PC-3 (cell line): ENCODE measurements around the gene THOC5. TPM values are rescaled to one million over a fixed set of nuclear protein-coding genes. Genes with fewer than 3 reads are reported as not detected.

ENCODE experiments used
- ATAC-seq: fragments of 200-7000 bp; cut with Tn5 transposase; 2 replicates; pipeline ENCODE4 v1.9.1; 2020; ENCODE audit warnings: mild to moderate bottlenecking, moderate library complexity
- BruUV-seq: library from RNA; stranded (reverse); fragments of 400-500 nt; replicated peaks from 2 replicates; lab custom pipeline; 2021; lab: Mats Ljungman, UMichigan
- CTCF ChIA-PET: fragments of 300-600 bp; sonication (Branson Sonifier 250); formaldehyde crosslinking; loops from one replicate; lab custom pipeline; 2022; ENCODE audit warnings: antibody characterized with exemption; lab: Charles Lee
- POLR2A ChIA-PET: fragments of 300-600 bp; sonication (Branson Sonifier 250); formaldehyde crosslinking; loops from one replicate; lab custom pipeline; 2022; ENCODE audit warnings: antibody characterized with exemption; ENCODE audit not compliant: unreplicated experiment; lab: Charles Lee
- DNase-seq: peaks from one replicate; pipeline ENCODE4 v3.0.0-alpha.2; 2015
- H2AFZ ChIP-seq: fragments of 300-600 bp; sonication (generic); 2 replicates; pipeline ENCODE4 v1.6.0; 2016; ENCODE audit warnings: antibody characterized with exemption, low read length
- H3F3A ChIP-seq: fragments of 300-600 bp; sonication (generic); one replicate; pipeline ENCODE4 v1.6.0; 2017; ENCODE audit warnings: antibody characterized with exemption, low read length, control low read depth, mild to moderate bottlenecking; ENCODE audit not compliant: unreplicated experiment
- H3K27ac ChIP-seq: fragments of 300-600 bp; sonication (generic); 2 replicates; pipeline ENCODE4 v1.5.1; 2016; ENCODE audit warnings: mild to moderate bottlenecking, low read length
- H3K27me3 ChIP-seq: fragments of 300-600 bp; sonication (generic); 2 replicates; pipeline ENCODE4 v1.6.1; 2016; ENCODE audit warnings: low read length, mixed read lengths
- H3K36me3 ChIP-seq: fragments of 300-600 bp; sonication (generic); 2 replicates; pipeline ENCODE4 v1.6.1; 2016; ENCODE audit warnings: low read depth, mixed run types, low read length, mixed read lengths
- H3K4me1 ChIP-seq: fragments of 300-600 bp; sonication (generic); 2 replicates; pipeline ENCODE4 v1.5.1; 2016; ENCODE audit warnings: low read length; ENCODE audit not compliant: insufficient read depth
- H3K4me2 ChIP-seq: fragments of 300-600 bp; sonication (generic); 2 replicates; pipeline ENCODE4 v1.6.0; 2016; ENCODE audit warnings: low read length
- H3K4me3 ChIP-seq: fragments of 300-600 bp; sonication (generic); 2 replicates; pipeline ENCODE4 v1.5.1; 2016; ENCODE audit warnings: mild to moderate bottlenecking, low read length, mixed read lengths
- H3K79me2 ChIP-seq: fragments of 300-600 bp; sonication (generic); 2 replicates; pipeline ENCODE4 v1.6.1; 2017; ENCODE audit warnings: low read length, mixed read lengths
- H3K9ac ChIP-seq: fragments of 300-600 bp; sonication (generic); 2 replicates; pipeline ENCODE4 v1.6.0; 2016; ENCODE audit warnings: mild to moderate bottlenecking, low read length
- H3K9me2 ChIP-seq: fragments of 300-600 bp; sonication (generic); replicated peaks from 2 replicates; pipeline ENCODE4 v1.6.1; 2016; ENCODE audit warnings: mixed run types, low read length, mixed read lengths
- H3K9me3 ChIP-seq: fragments of 300-600 bp; sonication (generic); 2 replicates; pipeline ENCODE4 v1.6.1; 2016; ENCODE audit warnings: low read length, mixed read lengths
- H4K20me1 ChIP-seq: fragments of 300-600 bp; sonication (generic); 2 replicates; pipeline ENCODE4 v1.6.1; 2016; ENCODE audit warnings: low read length, mixed read lengths
- EZH2 ChIP-seq: fragments of 300-600 bp; sonication (generic); IDR thresholded peaks from one replicate; pipeline ENCODE4 v1.6.1; 2017; ENCODE audit warnings: antibody characterized with exemption, mild to moderate bottlenecking, low read length; ENCODE audit not compliant: unreplicated experiment
- EZH2phosphoT487 ChIP-seq: fragments of 300-600 bp; sonication (generic); IDR thresholded peaks from 2 replicates; pipeline ENCODE4 v1.6.1; 2018; ENCODE audit warnings: mild to moderate bottlenecking, antibody characterized with exemption, low read length, borderline replicate concordance
- intact Hi-C: fragments of 100-400 bp; cut with micrococcal nuclease; formaldehyde crosslinking; loops from 2 replicates; pipeline ENCODE4 v1.9.0; 2023
- total RNA-seq: library from RNA; depleted of rRNA; stranded (reverse); fragments of >200 nt; gene quantifications from 2 replicates; pipeline ENCODE4 v1.2.3, GENCODE V29; 2014
- TF ChIP-seq, protein P1 (sequence below): fragments of 300-600 bp; sonication (generic); conservative IDR thresholded peaks from 2 replicates; pipeline ENCODE4 v1.5.1; 2017; ENCODE audit warnings: antibody characterized with exemption, low read depth, mild to moderate bottlenecking, low read length

The THOC5 gene
- total RNA-seq, 1 experiment from 2014 or later: 33.9 TPM

- Histone ChIP-seq H3K9me3 (no peaks in the 10 kb centered on the region), H3K4me1 (no peaks in the 10 kb centered on the region), H3K27ac (no peak overlapping the region), H3K9me2 (no peaks in the 10 kb centered on the region), H3K27me3 (0 out of 2 replicates have a peak, but pooled peaks cover 3% of the 10 kb centered on the region), H3K36me3 (no peaks in the 10 kb centered on the region), H2AFZ (no peak overlapping the region), H3K4me3 (no peak overlapping the region), H3K9ac (no peak overlapping the region), H3F3A (no peaks in the 10 kb centered on the region), H4K20me1 (no peaks in the 10 kb centered on the region), H3K79me2 (no peaks in the 10 kb centered on the region), H3K4me2 (no peak overlapping the region)
- TF ChIP-seq, protein P1, sequence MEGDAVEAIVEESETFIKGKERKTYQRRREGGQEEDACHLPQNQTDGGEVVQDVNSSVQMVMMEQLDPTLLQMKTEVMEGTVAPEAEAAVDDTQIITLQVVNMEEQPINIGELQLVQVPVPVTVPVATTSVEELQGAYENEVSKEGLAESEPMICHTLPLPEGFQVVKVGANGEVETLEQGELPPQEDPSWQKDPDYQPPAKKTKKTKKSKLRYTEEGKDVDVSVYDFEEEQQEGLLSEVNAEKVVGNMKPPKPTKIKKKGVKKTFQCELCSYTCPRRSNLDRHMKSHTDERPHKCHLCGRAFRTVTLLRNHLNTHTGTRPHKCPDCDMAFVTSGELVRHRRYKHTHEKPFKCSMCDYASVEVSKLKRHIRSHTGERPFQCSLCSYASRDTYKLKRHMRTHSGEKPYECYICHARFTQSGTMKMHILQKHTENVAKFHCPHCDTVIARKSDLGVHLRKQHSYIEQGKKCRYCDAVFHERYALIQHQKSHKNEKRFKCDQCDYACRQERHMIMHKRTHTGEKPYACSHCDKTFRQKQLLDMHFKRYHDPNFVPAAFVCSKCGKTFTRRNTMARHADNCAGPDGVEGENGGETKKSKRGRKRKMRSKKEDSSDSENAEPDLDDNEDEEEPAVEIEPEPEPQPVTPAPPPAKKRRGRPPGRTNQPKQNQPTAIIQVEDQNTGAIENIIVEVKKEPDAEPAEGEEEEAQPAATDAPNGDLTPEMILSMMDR: no peak
- TF ChIP-seq EZH2 (no peak), EZH2phosphoT487 (no peak)
- DNase-seq: no peak
- no TSS peak for BruUV-seq
- POLR2A ChIA-PET: no interaction called here
- CTCF ChIA-PET: no interaction called here
- intact Hi-C loops: no loop called here
- ATAC-seq: no peak
Measured at GRCh38 chr22:29481265-29482000, 72.1 kb downstream of the THOC5 start.

GRCh38 chr22:29480512-29481264 lies 72.9 kb downstream of the THOC5 start:
- Histone ChIP-seq H3K79me2 (no peaks in the 10 kb centered on the region), H3K9me3 (no peaks in the 10 kb centered on the region), H3K27ac (no peak overlapping the region), H3K4me2 (no peak overlapping the region), H3F3A (no peaks in the 10 kb centered on the region), H3K9me2 (no peaks in the 10 kb centered on the region), H4K20me1 (no peaks in the 10 kb centered on the region), H3K4me1 (no peaks in the 10 kb centered on the region), H3K9ac (no peak overlapping the region), H3K4me3 (no peak overlapping the region), H3K27me3 (0 out of 2 replicates have a peak, but pooled peaks cover 3% of the 10 kb centered on the region), H3K36me3 (no peaks in the 10 kb centered on the region), H2AFZ (no peak overlapping the region)
- DNase-seq (no peak), ATAC-seq (no peak)
- no TSS peak for BruUV-seq
- ChIA-PET POLR2A (no interaction called here), CTCF (no interaction called here)
- intact Hi-C loops: no loop called here
- no peak for TF ChIP-seq EZH2phosphoT487
- no peak for TF ChIP-seq EZH2
- TF ChIP-seq, protein P1: no peak

DNA sequence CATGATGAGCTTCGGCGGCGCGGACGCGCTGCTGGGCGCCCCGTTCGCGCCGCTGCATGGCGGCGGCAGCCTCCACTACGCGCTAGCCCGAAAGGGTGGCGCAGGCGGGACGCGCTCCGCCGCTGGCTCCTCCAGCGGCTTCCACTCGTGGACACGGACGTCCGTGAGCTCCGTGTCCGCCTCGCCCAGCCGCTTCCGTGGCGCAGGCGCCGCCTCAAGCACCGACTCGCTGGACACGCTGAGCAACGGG lies 73.4 kb downstream of the THOC5 start:
- Histone ChIP-seq H3K27ac (no peak overlapping the region), H3K79me2 (no peaks in the 10 kb centered on the region), H3K4me2 (no peak overlapping the region), H3K4me3 (no peak overlapping the region), H3F3A (no peaks in the 10 kb centered on the region), H4K20me1 (no peaks in the 10 kb centered on the region), H3K9me3 (no peaks in the 10 kb centered on the region), H3K27me3 (0 out of 2 replicates have a peak, but pooled peaks cover 3% of the 10 kb centered on the region), H3K9ac (no peak overlapping the region), H2AFZ (no peak overlapping the region), H3K36me3 (no peaks in the 10 kb centered on the region), H3K9me2 (no peaks in the 10 kb centered on the region), H3K4me1 (no peaks in the 10 kb centered on the region)
- no TSS peak for BruUV-seq
- DNase-seq (no peak), ATAC-seq (no peak)
- CTCF ChIA-PET: no interaction called here
- intact Hi-C loops: no loop called here
- POLR2A ChIA-PET: no interaction called here
- TF ChIP-seq EZH2 (no peak), EZH2phosphoT487 (no peak)
- TF ChIP-seq, protein P1: no peak
